Liver (tissue), 9 donors: ENCODE data around the gene PSORS1C1. TPM values are rescaled to one million over a fixed set of nuclear protein-coding genes. Genes with fewer than 3 reads are reported as not detected.

ENCODE experiments used
- DNase-seq: peaks from one replicate; pipeline ENCODE4 v3.0.0-alpha.2; 2017; ENCODE audit warnings: low spot score
- H3K27ac ChIP-seq, 2 donors: one replicate each; pipeline ENCODE4 v1.7.0; 2013; ENCODE audit warnings: inconsistent platforms in 2 of 2, low read length in 2 of 2, control low read depth in 1 of 2, low read depth in 1 of 2, mild to moderate bottlenecking in 1 of 2
- H3K27me3 ChIP-seq, 4 donors: one replicate each; pipeline versions ENCODE4 v1.6.1 to v1.7.0; 2013; ENCODE audit warnings: low read length in 3 of 4, inconsistent platforms in 1 of 4, mild to moderate bottlenecking in 1 of 4, moderate library complexity in 1 of 4; ENCODE audit not compliant: control insufficient read depth in 4 of 4, insufficient read depth in 4 of 4
- H3K36me3 ChIP-seq, 4 donors: one replicate each; pipeline versions ENCODE4 v1.6.1 to v1.7.0; 2013; ENCODE audit warnings: low read length in 3 of 4, mild to moderate bottlenecking in 3 of 4, low read depth in 1 of 4, moderate library complexity in 1 of 4; ENCODE audit not compliant: control insufficient read depth in 4 of 4, insufficient read depth in 3 of 4
- H3K4me1 ChIP-seq, 4 donors: one replicate each; pipeline versions ENCODE4 v1.6.1 to v1.7.0; 2013; ENCODE audit warnings: low read length in 3 of 4, mild to moderate bottlenecking in 3 of 4, moderate library complexity in 1 of 4; ENCODE audit not compliant: control insufficient read depth in 4 of 4, insufficient read depth in 4 of 4
- H3K4me3 ChIP-seq, 3 donors: one replicate each; pipeline versions ENCODE4 v1.6.1 to v1.7.0; 2013; ENCODE audit warnings: low read length in 3 of 3, control low read depth in 1 of 3, low read depth in 1 of 3, mild to moderate bottlenecking in 1 of 3
- H3K9ac ChIP-seq, 2 donors: one replicate each; pipeline ENCODE4 v1.7.0; 2013; ENCODE audit warnings: low read length in 2 of 2, mild to moderate bottlenecking in 2 of 2, moderate library complexity in 2 of 2, control low read depth in 1 of 2, low read depth in 1 of 2
- H3K9me3 ChIP-seq, 4 donors: one replicate each; pipeline versions ENCODE4 v1.6.1 to v1.7.0; 2013; ENCODE audit warnings: low read length in 3 of 4; ENCODE audit not compliant: control insufficient read depth in 4 of 4
- EGR1 ChIP-seq, 2 donors: IDR thresholded peaks; 2 replicates each; pipeline ENCODE4 v1.6.1; 2016 to 2018; ENCODE audit warnings: antibody characterized with exemption in 2 of 2, low read depth in 2 of 2
- FOXA1 ChIP-seq: IDR thresholded peaks from 2 replicates; pipeline ENCODE4 v1.6.1; 2016; ENCODE audit warnings: antibody characterized with exemption
- FOXA2 ChIP-seq: IDR thresholded peaks from 2 replicates; pipeline ENCODE4 v1.6.1; 2016; ENCODE audit warnings: antibody characterized with exemption
- GABPA ChIP-seq, 2 donors: IDR thresholded peaks in 1 of 2; conservative IDR thresholded peaks in 1 of 2; 2 replicates each; pipeline ENCODE4 v1.6.1; 2016; ENCODE audit warnings: antibody characterized with exemption in 2 of 2, mild to moderate bottlenecking in 1 of 2, moderate library complexity in 1 of 2
- HNF4A ChIP-seq, 2 donors: conservative IDR thresholded peaks; 2 replicates each; pipeline ENCODE4 v1.6.1; 2016; ENCODE audit warnings: antibody characterized with exemption in 2 of 2, mild to moderate bottlenecking in 2 of 2
- HNF4G ChIP-seq: IDR thresholded peaks from 2 replicates; pipeline ENCODE4 v1.6.1; 2016; ENCODE audit warnings: antibody characterized with exemption
- JUND ChIP-seq, 2 donors: IDR thresholded peaks; 2 replicates each; pipeline ENCODE4 v1.6.1; 2016; ENCODE audit warnings: antibody characterized with exemption in 2 of 2
- NR2F2 ChIP-seq: IDR thresholded peaks from 2 replicates; pipeline ENCODE4 v1.6.1; 2016; ENCODE audit warnings: antibody characterized with exemption
- RAD21 ChIP-seq, 2 donors: IDR thresholded peaks; 2 replicates each; pipeline ENCODE4 v1.6.1; 2016; ENCODE audit warnings: antibody characterized with exemption in 2 of 2, mild to moderate bottlenecking in 2 of 2
- RXRA ChIP-seq, 2 donors: IDR thresholded peaks; 2 replicates each; pipeline ENCODE4 v1.6.1; 2017 to 2018; ENCODE audit warnings: antibody characterized with exemption in 2 of 2, mild to moderate bottlenecking in 1 of 2
- SP1 ChIP-seq: IDR thresholded peaks from 2 replicates; pipeline ENCODE4 v1.6.1; 2018; ENCODE audit warnings: antibody characterized with exemption, mild to moderate bottlenecking
- TAF1 ChIP-seq: conservative IDR thresholded peaks from 2 replicates; pipeline ENCODE4 v1.6.1; 2016; ENCODE audit warnings: antibody characterized with exemption, mild to moderate bottlenecking
- YY1 ChIP-seq: IDR thresholded peaks from 2 replicates; pipeline ENCODE4 v1.6.1; 2016; ENCODE audit warnings: antibody characterized with exemption, mild to moderate bottlenecking
- WGBS: extraction: QIAGEN DNeasy Blood & Tissue Kit; methylation state at CpG from one replicate; pipeline ENCODE4 v1.1.7; 2013; 5-methylcytosine and 5-hydroxymethylcytosine counted together
- polyA plus RNA-seq, 2 donors: library from polyadenylated mRNA; stranded (reverse) in 1 of 2; unstranded in 1 of 2; fragments of 200-250 nt in 1 of 2; fragments of >200 nt in 1 of 2; fragmentation: Nextera tagmentation in 1 of 2; extraction: Ambion mirVana in 1 of 2; gene quantifications; one replicate each; pipeline versions ENCODE4 v1.2.1 to v1.2.3, GENCODE V29; 2013 to 2015
- total RNA-seq, 2 donors: library from RNA; depleted of rRNA; stranded (reverse); fragments of >200 nt; gene quantifications; one replicate each; pipeline ENCODE4 v1.2.3, GENCODE V29; 2014
- TF ChIP-seq, protein P1 (sequence below): IDR thresholded peaks from 2 replicates; pipeline ENCODE4 v1.6.1; 2016; ENCODE audit warnings: antibody characterized with exemption
- TF ChIP-seq, protein P2 (sequence below): IDR thresholded peaks from 2 replicates; pipeline ENCODE4 v1.6.1; 2016; ENCODE audit warnings: antibody characterized with exemption, mild to moderate bottlenecking
- TF ChIP-seq, protein P3 (sequence below): fragments of 150-350 bp; IDR thresholded peaks from 2 replicates; pipeline ENCODE4 v1.5.1; 2017; ENCODE audit warnings: improper control_type of control experiment, low read depth, low read length; ENCODE audit not compliant: missing input control
- TF ChIP-seq, protein P4 (sequence below): IDR thresholded peaks from 2 replicates; pipeline ENCODE4 v1.6.1; 2016; ENCODE audit warnings: antibody characterized with exemption
- TF ChIP-seq, protein P5 (sequence below): IDR thresholded peaks from 2 replicates; pipeline ENCODE4 v1.6.1; 2016; ENCODE audit warnings: antibody characterized with exemption
- donor health status: healthy.
- donor health status: healthy.
- donor health status: healthy.
- donor health status: healthy.
- donor health status: healthy.

PSORS1C1 gene
- total and polyA plus RNA-seq, 4 donors, result under 0.01 to 0.08 TPM; not detected in 2

DNA sequence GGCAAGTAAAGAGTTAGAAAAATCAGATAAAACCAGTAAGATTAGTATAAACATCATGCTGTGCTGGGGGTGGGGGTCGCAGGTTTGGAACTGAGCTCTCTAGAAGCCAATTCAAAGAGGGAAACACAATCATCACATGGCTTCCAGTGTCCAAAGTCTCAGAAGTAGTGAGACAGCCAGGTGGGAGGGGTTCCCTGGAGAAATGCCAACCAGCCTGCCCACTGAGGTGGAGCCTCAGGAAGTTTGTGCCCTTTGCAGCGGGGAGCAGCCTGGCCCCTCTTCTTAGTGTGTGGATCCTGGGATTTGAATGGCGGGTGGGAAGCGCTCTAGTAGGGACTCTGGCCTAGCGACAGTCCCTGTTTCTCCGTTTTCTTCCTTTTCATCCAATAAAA is 23.6 kb upstream of the PSORS1C1 start:
- H3K4me1 ChIP-seq, result peaks cover 0 to 1% (median 0%) of the 10 kb centered on the region in 4 donors
- no peak overlapping the region for H3K4me3 ChIP-seq
- no peaks in the 10 kb centered on the region for H3K27me3 ChIP-seq
- WGBS, result 93% methylated on average over 6 of the region's 6 CpGs
- H3K27ac ChIP-seq, result no peak overlapping the region
- TF ChIP-seq RXRA (IDR thresholded peaks at IDR 0.05) (no peak), FOXA2 (no peak), FOXA1 (no peak), YY1 (no peak), RAD21 (IDR thresholded peaks at IDR 0.05) (no peak), TAF1 (no peak), JUND (IDR thresholded peaks at IDR 0.05) (no peak), EGR1 (IDR thresholded peaks at IDR 0.05; ENCODE audit: low read depth in 2 of 2) (no peak), GABPA (IDR thresholded peaks at IDR 0.05 in 1 of 2, conservative IDR thresholded peaks at IDR 0.05 in 1 of 2) (no peak), HNF4G (no peak), NR2F2 (no peak), SP1 (no peak), HNF4A (conservative IDR thresholded peaks at IDR 0.05) (no peak)
- TF ChIP-seq, protein P1, sequence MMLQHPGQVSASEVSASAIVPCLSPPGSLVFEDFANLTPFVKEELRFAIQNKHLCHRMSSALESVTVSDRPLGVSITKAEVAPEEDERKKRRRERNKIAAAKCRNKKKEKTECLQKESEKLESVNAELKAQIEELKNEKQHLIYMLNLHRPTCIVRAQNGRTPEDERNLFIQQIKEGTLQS, result no peak
- TF ChIP-seq, protein P2, sequence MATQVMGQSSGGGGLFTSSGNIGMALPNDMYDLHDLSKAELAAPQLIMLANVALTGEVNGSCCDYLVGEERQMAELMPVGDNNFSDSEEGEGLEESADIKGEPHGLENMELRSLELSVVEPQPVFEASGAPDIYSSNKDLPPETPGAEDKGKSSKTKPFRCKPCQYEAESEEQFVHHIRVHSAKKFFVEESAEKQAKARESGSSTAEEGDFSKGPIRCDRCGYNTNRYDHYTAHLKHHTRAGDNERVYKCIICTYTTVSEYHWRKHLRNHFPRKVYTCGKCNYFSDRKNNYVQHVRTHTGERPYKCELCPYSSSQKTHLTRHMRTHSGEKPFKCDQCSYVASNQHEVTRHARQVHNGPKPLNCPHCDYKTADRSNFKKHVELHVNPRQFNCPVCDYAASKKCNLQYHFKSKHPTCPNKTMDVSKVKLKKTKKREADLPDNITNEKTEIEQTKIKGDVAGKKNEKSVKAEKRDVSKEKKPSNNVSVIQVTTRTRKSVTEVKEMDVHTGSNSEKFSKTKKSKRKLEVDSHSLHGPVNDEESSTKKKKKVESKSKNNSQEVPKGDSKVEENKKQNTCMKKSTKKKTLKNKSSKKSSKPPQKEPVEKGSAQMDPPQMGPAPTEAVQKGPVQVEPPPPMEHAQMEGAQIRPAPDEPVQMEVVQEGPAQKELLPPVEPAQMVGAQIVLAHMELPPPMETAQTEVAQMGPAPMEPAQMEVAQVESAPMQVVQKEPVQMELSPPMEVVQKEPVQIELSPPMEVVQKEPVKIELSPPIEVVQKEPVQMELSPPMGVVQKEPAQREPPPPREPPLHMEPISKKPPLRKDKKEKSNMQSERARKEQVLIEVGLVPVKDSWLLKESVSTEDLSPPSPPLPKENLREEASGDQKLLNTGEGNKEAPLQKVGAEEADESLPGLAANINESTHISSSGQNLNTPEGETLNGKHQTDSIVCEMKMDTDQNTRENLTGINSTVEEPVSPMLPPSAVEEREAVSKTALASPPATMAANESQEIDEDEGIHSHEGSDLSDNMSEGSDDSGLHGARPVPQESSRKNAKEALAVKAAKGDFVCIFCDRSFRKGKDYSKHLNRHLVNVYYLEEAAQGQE, result no peak
- TF ChIP-seq, protein P3, sequence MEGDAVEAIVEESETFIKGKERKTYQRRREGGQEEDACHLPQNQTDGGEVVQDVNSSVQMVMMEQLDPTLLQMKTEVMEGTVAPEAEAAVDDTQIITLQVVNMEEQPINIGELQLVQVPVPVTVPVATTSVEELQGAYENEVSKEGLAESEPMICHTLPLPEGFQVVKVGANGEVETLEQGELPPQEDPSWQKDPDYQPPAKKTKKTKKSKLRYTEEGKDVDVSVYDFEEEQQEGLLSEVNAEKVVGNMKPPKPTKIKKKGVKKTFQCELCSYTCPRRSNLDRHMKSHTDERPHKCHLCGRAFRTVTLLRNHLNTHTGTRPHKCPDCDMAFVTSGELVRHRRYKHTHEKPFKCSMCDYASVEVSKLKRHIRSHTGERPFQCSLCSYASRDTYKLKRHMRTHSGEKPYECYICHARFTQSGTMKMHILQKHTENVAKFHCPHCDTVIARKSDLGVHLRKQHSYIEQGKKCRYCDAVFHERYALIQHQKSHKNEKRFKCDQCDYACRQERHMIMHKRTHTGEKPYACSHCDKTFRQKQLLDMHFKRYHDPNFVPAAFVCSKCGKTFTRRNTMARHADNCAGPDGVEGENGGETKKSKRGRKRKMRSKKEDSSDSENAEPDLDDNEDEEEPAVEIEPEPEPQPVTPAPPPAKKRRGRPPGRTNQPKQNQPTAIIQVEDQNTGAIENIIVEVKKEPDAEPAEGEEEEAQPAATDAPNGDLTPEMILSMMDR, result no peak
- TF ChIP-seq, protein P4, sequence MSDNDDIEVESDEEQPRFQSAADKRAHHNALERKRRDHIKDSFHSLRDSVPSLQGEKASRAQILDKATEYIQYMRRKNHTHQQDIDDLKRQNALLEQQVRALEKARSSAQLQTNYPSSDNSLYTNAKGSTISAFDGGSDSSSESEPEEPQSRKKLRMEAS, result no peak
- TF ChIP-seq, protein P5, sequence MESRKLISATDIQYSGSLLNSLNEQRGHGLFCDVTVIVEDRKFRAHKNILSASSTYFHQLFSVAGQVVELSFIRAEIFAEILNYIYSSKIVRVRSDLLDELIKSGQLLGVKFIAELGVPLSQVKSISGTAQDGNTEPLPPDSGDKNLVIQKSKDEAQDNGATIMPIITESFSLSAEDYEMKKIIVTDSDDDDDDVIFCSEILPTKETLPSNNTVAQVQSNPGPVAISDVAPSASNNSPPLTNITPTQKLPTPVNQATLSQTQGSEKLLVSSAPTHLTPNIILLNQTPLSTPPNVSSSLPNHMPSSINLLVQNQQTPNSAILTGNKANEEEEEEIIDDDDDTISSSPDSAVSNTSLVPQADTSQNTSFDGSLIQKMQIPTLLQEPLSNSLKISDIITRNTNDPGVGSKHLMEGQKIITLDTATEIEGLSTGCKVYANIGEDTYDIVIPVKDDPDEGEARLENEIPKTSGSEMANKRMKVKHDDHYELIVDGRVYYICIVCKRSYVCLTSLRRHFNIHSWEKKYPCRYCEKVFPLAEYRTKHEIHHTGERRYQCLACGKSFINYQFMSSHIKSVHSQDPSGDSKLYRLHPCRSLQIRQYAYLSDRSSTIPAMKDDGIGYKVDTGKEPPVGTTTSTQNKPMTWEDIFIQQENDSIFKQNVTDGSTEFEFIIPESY, result no peak
- no peaks in the 10 kb centered on the region for H3K36me3 ChIP-seq
- no peak for DNase-seq
- H3K9ac ChIP-seq, result no peak overlapping the region
- H3K9me3 ChIP-seq, result no peaks in the 10 kb centered on the region
